HEK293 (cell line): ENCODE measurements around the gene SLC3A2.

Experiments used
- CTCF ChIA-PET: fragments of 350-600 bp; formaldehyde crosslinking; extraction: SDS; loops from one replicate; lab custom pipeline; 2021; ENCODE audit warnings: antibody characterized with exemption; lab: Yijun Ruan, JAX
- POLR2A ChIA-PET: fragments of 300-600 bp; formaldehyde crosslinking; extraction: SDS; loops from one replicate; lab custom pipeline; 2020; ENCODE audit warnings: antibody characterized with exemption, inconsistent platforms; lab: Yijun Ruan, JAX
- H3K27ac ChIP-seq: fragments of 200-500 bp; sonication (Bioruptor generic); 2 replicates; pipeline ENCODE4 v1.5.1; 2014; ENCODE audit warnings: low read depth, low read length, control low read depth, inconsistent platforms; ENCODE audit errors: extremely low read depth
- H3K36me3 ChIP-seq, 2 experiments: fragments of 200-500 bp in 1 of 2; sonication (Bioruptor generic) in 1 of 2; 1 replicate in 1 of 2; 2 replicates in 1 of 2; pipeline ENCODE4 v1.5.1; 2014 to 2017; ENCODE audit warnings: inconsistent platforms in 2 of 2, low read length in 2 of 2; ENCODE audit not compliant: control insufficient read depth in 2 of 2, insufficient read depth in 1 of 2
- H3K4me1 ChIP-seq: fragments of 200-500 bp; sonication (Bioruptor generic); 2 replicates; pipeline ENCODE4 v1.5.1; 2014; ENCODE audit warnings: mild to moderate bottlenecking, low read length, inconsistent platforms; ENCODE audit not compliant: control insufficient read depth, insufficient read depth
- H3K4me3 ChIP-seq: 2 replicates; pipeline ENCODE4 v1.5.1; 2011; ENCODE audit warnings: low read depth, mild to moderate bottlenecking, control low read depth, low read length, moderate library complexity
- H3K9me3 ChIP-seq: fragments of 200-500 bp; sonication (Bioruptor generic); 2 replicates; pipeline ENCODE4 v1.5.1; 2014; ENCODE audit warnings: low read depth, low read length, inconsistent platforms; ENCODE audit not compliant: control insufficient read depth, insufficient read depth
- EGR2 ChIP-seq: fragments of 450-650 bp; formaldehyde crosslinking; IDR thresholded peaks from 2 replicates; pipeline ENCODE4 v1.5.1; 2016; ENCODE audit warnings: low read depth, missing biosample characterization, missing genetic modification characterization
- GLIS1 ChIP-seq: fragments of 450-650 bp; formaldehyde crosslinking; IDR thresholded peaks from 2 replicates; pipeline ENCODE4 v1.5.1; 2016; ENCODE audit warnings: missing biosample characterization, missing genetic modification characterization
- INSM2 ChIP-seq: fragments of 450-650 bp; formaldehyde crosslinking; IDR thresholded peaks from 2 replicates; pipeline ENCODE4 v1.5.1; 2016; ENCODE audit warnings: missing biosample characterization, missing genetic modification characterization
- KLF1 ChIP-seq: fragments of 450-650 bp; formaldehyde crosslinking; IDR thresholded peaks from 2 replicates; pipeline ENCODE4 v1.5.1; 2016; ENCODE audit warnings: missing biosample characterization, missing genetic modification characterization
- KLF7 ChIP-seq: fragments of 450-650 bp; formaldehyde crosslinking; IDR thresholded peaks from 2 replicates; pipeline ENCODE4 v1.5.1; 2016; ENCODE audit warnings: missing biosample characterization, missing genetic modification characterization, borderline replicate concordance
- MZF1 ChIP-seq: fragments of 450-650 bp; formaldehyde crosslinking; IDR thresholded peaks from 2 replicates; pipeline ENCODE4 v1.5.1; 2017; ENCODE audit warnings: missing biosample characterization, missing genetic modification characterization, borderline replicate concordance
- RBAK ChIP-seq: fragments of 450-650 bp; formaldehyde crosslinking; IDR thresholded peaks from 2 replicates; pipeline ENCODE4 v1.5.1; 2016; ENCODE audit warnings: missing biosample characterization, missing genetic modification characterization
- SCRT1 ChIP-seq: fragments of 450-650 bp; formaldehyde crosslinking; IDR thresholded peaks from 2 replicates; pipeline ENCODE4 v1.5.1; 2016; ENCODE audit warnings: missing biosample characterization, missing genetic modification characterization, borderline replicate concordance
- SETDB1 ChIP-seq: IDR thresholded peaks from one replicate; pipeline ENCODE4 v1.6.1; 2017; ENCODE audit warnings: mild to moderate bottlenecking, low read length, moderate library complexity, mixed read lengths; ENCODE audit not compliant: insufficient read length
- ZEB2 ChIP-seq: fragments of 450-650 bp; formaldehyde crosslinking; IDR thresholded peaks from 2 replicates; pipeline ENCODE4 v1.5.1; 2016; ENCODE audit warnings: missing biosample characterization, missing genetic modification characterization
- ZFP37 ChIP-seq: fragments of 450-650 bp; formaldehyde crosslinking; IDR thresholded peaks from 2 replicates; pipeline ENCODE4 v1.5.1; 2016; ENCODE audit warnings: missing biosample characterization, missing genetic modification characterization
- ZFP69B ChIP-seq: fragments of 450-650 bp; formaldehyde crosslinking; IDR thresholded peaks from 2 replicates; pipeline ENCODE4 v1.5.1; 2016; ENCODE audit warnings: missing biosample characterization, missing genetic modification characterization
- ZIC2 ChIP-seq: fragments of 450-650 bp; formaldehyde crosslinking; IDR thresholded peaks from 2 replicates; pipeline ENCODE4 v1.5.1; 2016; ENCODE audit warnings: missing biosample characterization, missing genetic modification characterization
- ZNF146 ChIP-seq: fragments of 450-650 bp; formaldehyde crosslinking; IDR thresholded peaks from 2 replicates; pipeline ENCODE4 v1.5.1; 2016; ENCODE audit warnings: missing biosample characterization, missing genetic modification characterization
- ZNF16 ChIP-seq: fragments of 450-650 bp; formaldehyde crosslinking; IDR thresholded peaks from 2 replicates; pipeline ENCODE4 v1.5.1; 2016; ENCODE audit warnings: low read depth, missing biosample characterization, missing genetic modification characterization
- ZNF184 ChIP-seq: fragments of 450-650 bp; IDR thresholded peaks from 2 replicates; pipeline ENCODE4 v1.5.1; 2018; ENCODE audit warnings: missing biosample characterization, mild to moderate bottlenecking, missing genetic modification characterization
- ZNF26 ChIP-seq: fragments of 450-650 bp; formaldehyde crosslinking; IDR thresholded peaks from 2 replicates; pipeline ENCODE4 v1.5.1; 2016; ENCODE audit warnings: missing biosample characterization, missing genetic modification characterization
- ZNF350 ChIP-seq: fragments of 450-650 bp; formaldehyde crosslinking; IDR thresholded peaks from 2 replicates; pipeline ENCODE4 v1.5.0; 2017; ENCODE audit warnings: missing biosample characterization, mild to moderate bottlenecking, missing genetic modification characterization
- ZNF473 ChIP-seq: fragments of 450-650 bp; formaldehyde crosslinking; IDR thresholded peaks from 2 replicates; pipeline ENCODE4 v1.5.1; 2017; ENCODE audit warnings: missing biosample characterization, missing genetic modification characterization
- ZNF513 ChIP-seq: fragments of 450-650 bp; IDR thresholded peaks from 2 replicates; pipeline ENCODE4 v1.5.1; 2018; ENCODE audit warnings: missing biosample characterization, missing genetic modification characterization
- ZNF514 ChIP-seq: fragments of 450-650 bp; formaldehyde crosslinking; IDR thresholded peaks from 2 replicates; pipeline ENCODE4 v1.5.1; 2016; ENCODE audit warnings: missing biosample characterization, missing genetic modification characterization
- ZNF600 ChIP-seq: fragments of 450-650 bp; formaldehyde crosslinking; IDR thresholded peaks from 2 replicates; pipeline ENCODE4 v1.5.1; 2016; ENCODE audit warnings: missing biosample characterization, missing genetic modification characterization
- ZNF621 ChIP-seq: fragments of 450-650 bp; formaldehyde crosslinking; IDR thresholded peaks from 2 replicates; pipeline ENCODE4 v1.5.1; 2017; ENCODE audit warnings: missing biosample characterization, missing genetic modification characterization
- ZNF629 ChIP-seq: fragments of 450-650 bp; formaldehyde crosslinking; IDR thresholded peaks from 2 replicates; pipeline ENCODE4 v1.5.1; 2017; ENCODE audit warnings: missing biosample characterization, missing genetic modification characterization
- ZNF664 ChIP-seq: fragments of 450-650 bp; formaldehyde crosslinking; IDR thresholded peaks from 2 replicates; pipeline ENCODE4 v1.5.1; 2016; ENCODE audit warnings: missing biosample characterization, missing genetic modification characterization
- ZNF692 ChIP-seq: fragments of 450-650 bp; formaldehyde crosslinking; IDR thresholded peaks from 2 replicates; pipeline ENCODE4 v1.5.1; 2016; ENCODE audit warnings: missing biosample characterization, missing genetic modification characterization
- ZNF776 ChIP-seq: fragments of 450-650 bp; formaldehyde crosslinking; IDR thresholded peaks from 2 replicates; pipeline ENCODE4 v1.5.0; 2017; ENCODE audit warnings: missing biosample characterization, missing genetic modification characterization, borderline replicate concordance

Gene SLC3A2

GRCh38 chr11:62855571-62856332 is 24.9 kb upstream of the SLC3A2 start:
- Histone ChIP-seq H3K4me1 (no peaks in the 10 kb centered on the region), H3K36me3 (peaks cover 3 to 42% of the 10 kb centered on the region in 2 experiments; a peak in 1 of 3 replicates), H3K27ac (peak overlapping the region; percentile 82), H3K4me3 (peak overlapping the region; percentile 88), H3K9me3 (no peaks in the 10 kb centered on the region)
- ChIA-PET CTCF (interaction anchor here (1.0 to 3.9 kb wide), 3 partner anchors 8 to 168 kb away, joined by 3 to 24 read pairs (median 3); partner anchors contain the start of gene TMEM179B), POLR2A (interaction anchor here (0.6 to 5.5 kb wide), 40 partner anchors 8 to 1329 kb away, joined by 3 to 182 read pairs (median 5); partner anchors contain the start of genes AHNAK, B3GAT3, C11orf98 and CSKMT)
- TF ChIP-seq ZNF184 (tag by site-specific recombination) (no peak), SETDB1 (peak; percentile 40), ZNF692 (peak; percentile 68), ZNF26 (tag by site-specific recombination) (no peak), ZNF629 (tag by site-specific recombination) (peak; percentile 35), ZFP69B (tag by site-specific recombination) (peak; percentile 16), ZNF513 (tag by site-specific recombination) (0 out of 2 replicates have a peak, but pooled peaks have one; percentile 21), ZNF600 (peak; percentile 93), RBAK (tag by site-specific recombination) (no peak), ZNF776 (tag by site-specific recombination) (no peak), KLF1 (no peak), ZNF350 (no peak), ZNF621 (no peak), ZNF146 (no peak), ZNF664 (tag by site-specific recombination) (0 out of 2 replicates have a peak, but pooled peaks have one; percentile 30), GLIS1 (tag by site-specific recombination) (peak; percentile 49), ZFP37 (tag by site-specific recombination) (peak; percentile 59; the same call in 1 of the 2 replicates), ZEB2 (tag by site-specific recombination) (peak; percentile 72), SCRT1 (tag by site-specific recombination) (no peak), ZNF473 (no peak), EGR2 (tag by site-specific recombination) (no peak), KLF7 (tag by site-specific recombination) (peak; percentile 31; the same call in 1 of the 2 replicates), ZNF16 (no peak), ZNF514 (tag by site-specific recombination) (no peak), MZF1 (tag by site-specific recombination) (no peak), INSM2 (tag by site-specific recombination) (no peak), ZIC2 (no peak)
